ENCODE results near the gene SMG5. TPM values are rescaled to one million over a fixed set of nuclear protein-coding genes. Genes with fewer than 3 reads are reported as not detected.

SMG5 gene
- total and polyA plus RNA-seq, 7 donors = 46.8 to 90.7 (median 72.4) TPM

- no peak overlapping the region for H3K4me3 ChIP-seq
- WGBS, 3 donors = 71 to 89% (median 86%) methylated on average over 4 of the region's 4 CpGs
- H3K4me1 ChIP-seq = peaks cover 28% of the 10 kb centered on the region
- DNase-seq (no peak), ATAC-seq (no peak)
- H3K36me3 ChIP-seq (ENCODE audit: insufficient read depth in 1 of 2, low read depth in 1 of 2) = peaks cover 0 to 36% of the 10 kb centered on the region in 2 donors
- intact Hi-C loops (cut with DNase I) = no loop called here
- TF ChIP-seq, protein P1, sequence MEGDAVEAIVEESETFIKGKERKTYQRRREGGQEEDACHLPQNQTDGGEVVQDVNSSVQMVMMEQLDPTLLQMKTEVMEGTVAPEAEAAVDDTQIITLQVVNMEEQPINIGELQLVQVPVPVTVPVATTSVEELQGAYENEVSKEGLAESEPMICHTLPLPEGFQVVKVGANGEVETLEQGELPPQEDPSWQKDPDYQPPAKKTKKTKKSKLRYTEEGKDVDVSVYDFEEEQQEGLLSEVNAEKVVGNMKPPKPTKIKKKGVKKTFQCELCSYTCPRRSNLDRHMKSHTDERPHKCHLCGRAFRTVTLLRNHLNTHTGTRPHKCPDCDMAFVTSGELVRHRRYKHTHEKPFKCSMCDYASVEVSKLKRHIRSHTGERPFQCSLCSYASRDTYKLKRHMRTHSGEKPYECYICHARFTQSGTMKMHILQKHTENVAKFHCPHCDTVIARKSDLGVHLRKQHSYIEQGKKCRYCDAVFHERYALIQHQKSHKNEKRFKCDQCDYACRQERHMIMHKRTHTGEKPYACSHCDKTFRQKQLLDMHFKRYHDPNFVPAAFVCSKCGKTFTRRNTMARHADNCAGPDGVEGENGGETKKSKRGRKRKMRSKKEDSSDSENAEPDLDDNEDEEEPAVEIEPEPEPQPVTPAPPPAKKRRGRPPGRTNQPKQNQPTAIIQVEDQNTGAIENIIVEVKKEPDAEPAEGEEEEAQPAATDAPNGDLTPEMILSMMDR (IDR thresholded peaks at IDR 0.05) = no peak
- no peaks in the 10 kb centered on the region for H3K9me3 ChIP-seq
- H3K27me3 ChIP-seq (ENCODE audit: insufficient read depth in 3 of 3, low read length in 2 of 3) = no peaks in the 10 kb centered on the region
- no peak overlapping the region for H3K27ac ChIP-seq
These were observed 2.1 kb upstream of the SMG5 start for GRCh38 chr1:156284757-156285156.

- Histone ChIP-seq H3K36me3 (ENCODE audit: insufficient read depth in 1 of 2, low read depth in 1 of 2) (peaks cover 0 to 30% of the 10 kb centered on the region in 2 donors), H3K9me3 (no peaks in the 10 kb centered on the region), H3K27ac (peak within 1 kb of the TSS; percentile 92), H3K4me3 (peak within 1 kb of the TSS; percentile 85), H3K27me3 (ENCODE audit: insufficient read depth in 3 of 3, low read length in 2 of 3) (no peaks in the 10 kb centered on the region), H3K4me1 (peaks cover 33% of the 10 kb centered on the region)
- intact Hi-C loops (cut with DNase I) = no loop called here
- 87 to 93% (median 93%) methylated on average over 7 of the region's 7 CpGs for WGBS, 3 donors
- TF ChIP-seq, protein P1 (IDR thresholded peaks at IDR 0.05) = no peak
- DNase-seq (no peak), ATAC-seq (no peak)
These were observed 1.5 kb upstream of the SMG5 start, which contains the start of gene TMEM79 for GRCh38 chr1:156284112-156284511. Gene TMEM79, plus strand, starts transcription at chr1:156284325. Its CDS starts 902 bp downstream, at chr1:156285227.

GRCh38 chr1:156283521-156283920 is 896 bp upstream of the SMG5 start:
- intact Hi-C loops (cut with DNase I) = no loop called here
- TF ChIP-seq, protein P1 (IDR thresholded peaks at IDR 0.05) = no peak
- H3K27ac ChIP-seq = peak overlapping the region; percentile 92

GRCh38 chr1:156281693-156282478 is 739 bp downstream of the SMG5 start:
- no peaks in the 10 kb centered on the region for H3K27me3 ChIP-seq (ENCODE audit: insufficient read depth in 3 of 3, low read length in 2 of 3)
- TF ChIP-seq, protein P1 (IDR thresholded peaks at IDR 0.05) = no peak
- ATAC-seq (peak; percentile 17 to 58 (median 34)), DNase-seq (no peak)
- peak overlapping the region; percentile 92 for H3K27ac ChIP-seq
- peaks cover 9 to 34% of the 10 kb centered on the region in 2 donors for H3K36me3 ChIP-seq (ENCODE audit: insufficient read depth in 1 of 2, low read depth in 1 of 2)
- H3K4me1 ChIP-seq = peaks cover 33% of the 10 kb centered on the region
- 4 to 7% (median 5%) methylated on average over 22 of the region's 22 CpGs for WGBS, 3 donors
- H3K9me3 ChIP-seq = no peaks in the 10 kb centered on the region
- peak overlapping the region; percentile 85 for H3K4me3 ChIP-seq
- intact Hi-C loops (cut with DNase I) = no loop called here

More at GRCh38 chr1:156283521-156283920, 896 bp upstream of the SMG5 start:
- Histone ChIP-seq H3K36me3 (ENCODE audit: insufficient read depth in 1 of 2, low read depth in 1 of 2) (peaks cover 0 to 30% of the 10 kb centered on the region in 2 donors), H3K4me3 (peak overlapping the region; percentile 85), H3K27me3 (ENCODE audit: insufficient read depth in 3 of 3, low read length in 2 of 3) (no peaks in the 10 kb centered on the region), H3K9me3 (no peaks in the 10 kb centered on the region), H3K4me1 (peaks cover 33% of the 10 kb centered on the region)
- DNase-seq = no peak
- 67 to 77% (median 72%) methylated on average over 1 of the region's 1 CpG for WGBS, 3 donors
- no peak for ATAC-seq

All from psoas muscle (tissue), 8 donors.